HEK293T (cell line): Measurements from ENCODE around the gene PAPPA.

Source experiments
- CTCF ChIA-PET: fragments of 350-600 bp; formaldehyde crosslinking; extraction: SDS; loops from one replicate; lab custom pipeline; 2021; ENCODE audit warnings: antibody characterized with exemption, inconsistent platforms; lab: Yijun Ruan, JAX
- POLR2A ChIA-PET: fragments of 350-600 bp; formaldehyde crosslinking; extraction: SDS; loops from one replicate; lab custom pipeline; 2020; ENCODE audit warnings: antibody characterized with exemption, inconsistent platforms; lab: Yijun Ruan, JAX
- DNase-seq: peaks from one replicate; pipeline ENCODE4 v3.0.0; 2012; ENCODE audit warnings: mixed read lengths; ENCODE audit errors: extremely low spot score
- ARNT ChIP-seq: fragments of 450-650 bp; IDR thresholded peaks from 2 replicates; pipeline ENCODE4 v1.6.1; 2017; ENCODE audit warnings: mild to moderate bottlenecking
- BHLHE40 ChIP-seq: fragments of 450-650 bp; IDR thresholded peaks from 2 replicates; pipeline ENCODE4 v1.6.1; 2016; ENCODE audit warnings: mild to moderate bottlenecking, moderate library complexity, borderline replicate concordance
- CTBP1 ChIP-seq: fragments of 450-650 bp; IDR thresholded peaks from 2 replicates; pipeline ENCODE4 v1.6.1; 2016; ENCODE audit warnings: borderline replicate concordance
- ELF4 ChIP-seq: fragments of 450-650 bp; IDR thresholded peaks from 2 replicates; pipeline ENCODE4 v1.6.1; 2017; ENCODE audit warnings: antibody characterized with exemption
- FOXA1 ChIP-seq: fragments of 450-650 bp; IDR thresholded peaks from 2 replicates; pipeline ENCODE4 v1.6.1; 2016; ENCODE audit warnings: mild to moderate bottlenecking
- FOXK2 ChIP-seq: fragments of 450-650 bp; IDR thresholded peaks from 2 replicates; pipeline ENCODE4 v1.6.1; 2016; ENCODE audit warnings: mild to moderate bottlenecking
- FOXM1 ChIP-seq: fragments of 450-650 bp; IDR thresholded peaks from 2 replicates; pipeline ENCODE4 v1.6.1; 2017; ENCODE audit warnings: mild to moderate bottlenecking, borderline replicate concordance
- HDGF ChIP-seq: fragments of 450-650 bp; IDR thresholded peaks from 2 replicates; pipeline ENCODE4 v1.6.1; 2017; ENCODE audit warnings: antibody characterized with exemption, borderline replicate concordance
- L3MBTL2 ChIP-seq: fragments of 450-650 bp; conservative IDR thresholded peaks from 2 replicates; pipeline ENCODE4 v1.6.1; 2016; ENCODE audit warnings: mild to moderate bottlenecking
- LEF1 ChIP-seq: fragments of 450-650 bp; IDR thresholded peaks from 2 replicates; pipeline ENCODE4 v1.6.1; 2017; ENCODE audit warnings: mild to moderate bottlenecking, borderline replicate concordance
- NFRKB ChIP-seq: fragments of 450-650 bp; IDR thresholded peaks from 2 replicates; pipeline ENCODE4 v1.6.1; 2016; ENCODE audit warnings: mild to moderate bottlenecking, moderate library complexity
- PKNOX1 ChIP-seq: fragments of 450-650 bp; IDR thresholded peaks from 2 replicates; pipeline ENCODE4 v1.6.1; 2016
- SP1 ChIP-seq: fragments of 450-650 bp; IDR thresholded peaks from 2 replicates; pipeline ENCODE4 v1.6.1; 2017
- SUZ12 ChIP-seq: fragments of 450-650 bp; IDR thresholded peaks from 2 replicates; pipeline ENCODE4 v1.6.1; 2016; ENCODE audit warnings: mild to moderate bottlenecking
- TARDBP ChIP-seq: fragments of 450-650 bp; IDR thresholded peaks from 2 replicates; pipeline ENCODE4 v1.6.1; 2016
- ZNF384 ChIP-seq: fragments of 450-650 bp; IDR thresholded peaks from 2 replicates; pipeline ENCODE4 v1.6.1; 2016

Gene PAPPA

GRCh38 chr9:116447934-116448333 lies 294.3 kb downstream of the PAPPA start:
- no peak for DNase-seq
- TF ChIP-seq L3MBTL2 (no peak), FOXA1 (no peak)
- ChIA-PET POLR2A (no interaction called here), CTCF (no interaction called here)

GRCh38 chr9:116448431-116448830 lies 294.8 kb downstream of the PAPPA start:
- TF ChIP-seq FOXM1 (no peak), SUZ12 (no peak)
- DNase-seq, result no peak
- ChIA-PET CTCF (no interaction called here), POLR2A (no interaction called here)

GRCh38 chr9:116449949-116450348 lies 296.4 kb downstream of the PAPPA start:
- ChIA-PET CTCF (no interaction called here), POLR2A (no interaction called here)
- DNase-seq, result no peak
- no peak for TF ChIP-seq BHLHE40
- no peak for TF ChIP-seq L3MBTL2
- TF ChIP-seq HDGF, result no peak
- no peak for TF ChIP-seq ELF4
- TF ChIP-seq SUZ12, result no peak
- no peak for TF ChIP-seq NFRKB
- TF ChIP-seq ZNF384, result no peak
- no peak for TF ChIP-seq ARNT
- TF ChIP-seq FOXA1, result no peak
- TF ChIP-seq CTBP1, result no peak
- no peak for TF ChIP-seq FOXK2
- no peak for TF ChIP-seq PKNOX1
- no peak for TF ChIP-seq LEF1
- no peak for TF ChIP-seq TARDBP
- no peak for TF ChIP-seq SP1
- no peak for TF ChIP-seq FOXM1

- no peak for DNase-seq
- ChIA-PET CTCF (no interaction called here), POLR2A (no interaction called here)
- TF ChIP-seq FOXA1 (no peak), TARDBP (no peak), FOXM1 (no peak)
Measured at GRCh38 chr9:116450378-116451139, 297.0 kb downstream of the PAPPA start.

GRCh38 chr9:116451500-116452115 lies 298.0 kb downstream of the PAPPA start:
- TF ChIP-seq HDGF, result no peak
- TF ChIP-seq L3MBTL2, result no peak
- TF ChIP-seq NFRKB, result no peak
- no peak for TF ChIP-seq SUZ12
- TF ChIP-seq CTBP1, result no peak
- TF ChIP-seq FOXM1, result no peak
- TF ChIP-seq ZNF384, result no peak
- TF ChIP-seq FOXA1, result no peak
- TF ChIP-seq ARNT, result no peak
- no peak for TF ChIP-seq TARDBP
- no peak for TF ChIP-seq PKNOX1
- no peak for TF ChIP-seq SP1
- no peak for TF ChIP-seq ELF4
- DNase-seq, result no peak
- POLR2A ChIA-PET, result no interaction called here
- CTCF ChIA-PET, result no interaction called here
